Lung (tissue), 12 donors: ENCODE measurements around the gene PTX4. TPM values are rescaled to one million over a fixed set of nuclear protein-coding genes. Genes with fewer than 3 reads are reported as not detected.
A peak's percentile ranks its signal among the peaks of the same experiment; 100 is the strongest.

Source experiments
- ATAC-seq: fragments of 200-7000 bp; cut with Tn5 transposase; one replicate; pipeline ENCODE4 v1.9.1; 2020; ENCODE audit warnings: moderate number of reproducible peaks; ENCODE audit not compliant: insufficient read depth, low FRiP score
- DNase-seq, 3 donors: peaks; one replicate each; pipeline ENCODE4 v3.0.0-alpha.2; 2013 to 2017
- H3K27ac ChIP-seq, 2 donors: one replicate each; pipeline ENCODE4 v1.5.1; 2013; ENCODE audit warnings: mild to moderate bottlenecking in 2 of 2, moderate library complexity in 2 of 2, control low read depth in 1 of 2, inconsistent platforms in 1 of 2, low read depth in 1 of 2, low read length in 1 of 2
- H3K27me3 ChIP-seq, 3 donors: one replicate each; pipeline ENCODE4 v1.5.1; 2013; ENCODE audit warnings: low read length in 2 of 3; ENCODE audit not compliant: control insufficient read depth in 3 of 3, insufficient read depth in 3 of 3
- H3K36me3 ChIP-seq, 4 donors: one replicate each; pipeline ENCODE4 v1.5.1; 2013; ENCODE audit warnings: low read length in 4 of 4, mild to moderate bottlenecking in 1 of 4, moderate library complexity in 1 of 4; ENCODE audit not compliant: control insufficient read depth in 4 of 4, insufficient read depth in 4 of 4
- H3K4me1 ChIP-seq, 5 donors: one replicate each; pipeline ENCODE4 v1.5.1; 2013; ENCODE audit warnings: low read length in 5 of 5, mild to moderate bottlenecking in 2 of 5, moderate library complexity in 1 of 5; ENCODE audit not compliant: control insufficient read depth in 5 of 5, insufficient read depth in 5 of 5
- H3K4me3 ChIP-seq: one replicate; pipeline ENCODE4 v1.5.1; 2013; ENCODE audit warnings: mild to moderate bottlenecking, control low read depth, moderate library complexity
- H3K9ac ChIP-seq, 2 donors: one replicate each; pipeline ENCODE4 v1.5.1; 2013; ENCODE audit warnings: low read length in 2 of 2, control low read depth in 1 of 2; ENCODE audit not compliant: insufficient read depth in 1 of 2
- H3K9me3 ChIP-seq, 4 donors: one replicate each; pipeline ENCODE4 v1.5.1; 2013; ENCODE audit warnings: low read length in 3 of 4, mild to moderate bottlenecking in 1 of 4, moderate library complexity in 1 of 4; ENCODE audit not compliant: control insufficient read depth in 4 of 4, insufficient read depth in 3 of 4
- WGBS, 2 donors: extraction: QIAGEN DNeasy Blood & Tissue Kit; methylation state at CpG; one replicate each; pipeline ENCODE4 v1.1.7; 2013; 5-methylcytosine and 5-hydroxymethylcytosine counted together
- polyA plus RNA-seq, 2 donors: library from polyadenylated mRNA; stranded (reverse); fragments of 200-250 nt; gene quantifications; one replicate each; pipeline ENCODE4 v1.2.1, GENCODE V29; 2013
- total RNA-seq, 2 donors: library from RNA; depleted of rRNA in 1 of 2; stranded (reverse); fragments of >200 nt in 1 of 2; gene quantifications; one replicate each; pipeline ENCODE4 v1.2.1, GENCODE V29; 2014 to 2021
- TF ChIP-seq, protein P1 (sequence below): IDR thresholded peaks from 2 replicates; pipeline ENCODE4 v1.5.1; 2012; ENCODE audit warnings: mild to moderate bottlenecking; ENCODE audit errors: control extremely low read depth, extremely low read depth
- donor health status: control.
- donor health status: control.
- donor health status: Bipolar disorder and iron deficiency.
- donor health status: healthy.
- donor health status: DM: yes; HTN: yes; CAD: no.

PTX4 gene
- total and polyA plus RNA-seq, 4 donors: 0.02 to 0.31 (median 0.25) TPM; not detected in 1

DNA sequence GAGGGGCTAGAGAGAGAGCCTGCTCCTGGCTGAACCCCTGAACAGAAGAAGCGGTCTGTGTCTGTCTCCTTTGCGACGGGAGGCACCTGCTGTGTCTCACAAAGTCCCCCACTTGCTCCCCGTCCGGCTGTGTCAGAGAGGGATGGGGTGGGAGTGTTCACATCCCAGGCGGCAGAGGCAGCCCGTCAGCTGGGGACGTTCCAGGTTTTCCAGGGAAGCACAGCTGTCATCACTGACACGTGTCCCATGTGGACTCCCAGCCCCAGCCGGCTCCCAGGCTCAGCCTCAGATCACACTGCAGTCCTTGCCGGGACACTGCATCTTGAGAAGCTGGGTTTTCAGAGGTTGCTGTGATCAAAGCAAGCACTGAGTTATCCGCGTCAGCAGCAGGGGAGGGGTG is 6.0 kb upstream of the PTX4 start:
- no peak overlapping the region for H3K4me3 ChIP-seq
- WGBS, 2 donors: 80 to 83% methylated on average over 13 of the region's 13 CpGs
- ATAC-seq (no peak), DNase-seq (no peak)
- peaks cover 0 to 34% (median 19%) of the 10 kb centered on the region in 4 donors for H3K36me3 ChIP-seq
- H3K9ac ChIP-seq: no peak overlapping the region
- no peaks in the 10 kb centered on the region for H3K9me3 ChIP-seq
- no peaks in the 10 kb centered on the region for H3K27me3 ChIP-seq
- TF ChIP-seq, protein P1, sequence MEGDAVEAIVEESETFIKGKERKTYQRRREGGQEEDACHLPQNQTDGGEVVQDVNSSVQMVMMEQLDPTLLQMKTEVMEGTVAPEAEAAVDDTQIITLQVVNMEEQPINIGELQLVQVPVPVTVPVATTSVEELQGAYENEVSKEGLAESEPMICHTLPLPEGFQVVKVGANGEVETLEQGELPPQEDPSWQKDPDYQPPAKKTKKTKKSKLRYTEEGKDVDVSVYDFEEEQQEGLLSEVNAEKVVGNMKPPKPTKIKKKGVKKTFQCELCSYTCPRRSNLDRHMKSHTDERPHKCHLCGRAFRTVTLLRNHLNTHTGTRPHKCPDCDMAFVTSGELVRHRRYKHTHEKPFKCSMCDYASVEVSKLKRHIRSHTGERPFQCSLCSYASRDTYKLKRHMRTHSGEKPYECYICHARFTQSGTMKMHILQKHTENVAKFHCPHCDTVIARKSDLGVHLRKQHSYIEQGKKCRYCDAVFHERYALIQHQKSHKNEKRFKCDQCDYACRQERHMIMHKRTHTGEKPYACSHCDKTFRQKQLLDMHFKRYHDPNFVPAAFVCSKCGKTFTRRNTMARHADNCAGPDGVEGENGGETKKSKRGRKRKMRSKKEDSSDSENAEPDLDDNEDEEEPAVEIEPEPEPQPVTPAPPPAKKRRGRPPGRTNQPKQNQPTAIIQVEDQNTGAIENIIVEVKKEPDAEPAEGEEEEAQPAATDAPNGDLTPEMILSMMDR: no peak
- H3K4me1 ChIP-seq: peaks cover 0 to 18% (median 5%) of the 10 kb centered on the region in 5 donors
- no peak overlapping the region for H3K27ac ChIP-seq

DNA sequence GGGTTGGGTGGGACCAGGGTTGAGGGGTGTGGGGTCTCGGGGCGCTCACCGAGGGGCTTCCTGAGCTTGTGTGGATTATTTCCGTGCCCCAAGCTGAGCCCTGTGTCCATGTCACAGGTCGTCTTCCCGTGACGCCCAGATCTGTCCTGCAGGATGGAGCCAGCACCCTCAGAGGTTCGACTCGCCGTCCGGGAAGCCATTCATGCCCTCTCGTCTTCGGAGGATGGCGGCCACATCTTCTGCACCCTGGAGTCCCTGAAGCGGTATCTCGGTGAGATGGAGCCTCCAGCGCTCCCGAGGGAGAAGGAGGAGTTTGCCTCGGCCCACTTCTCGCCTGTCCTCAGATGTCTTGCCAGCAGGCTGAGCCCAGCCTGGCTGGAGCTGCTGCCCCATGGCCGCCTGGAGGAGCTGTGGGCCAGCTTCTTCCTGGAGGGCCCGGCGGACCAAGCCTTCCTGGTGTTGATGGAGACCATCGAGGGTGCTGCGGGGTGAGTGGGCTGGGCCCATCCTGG is 5.4 kb upstream of the PTX4 start:
- peak overlapping the region in 1 of 2 donors; percentile 63 for H3K9ac ChIP-seq
- DNase-seq: peak; percentile 50 to 73 (median 61)
- no peak for ATAC-seq
- no peaks in the 10 kb centered on the region for H3K27me3 ChIP-seq
- TF ChIP-seq, protein P1: peak; percentile 13
- WGBS, 2 donors: 34 to 49% methylated on average over 25 of the region's 25 CpGs
- peaks cover 0 to 18% (median 5%) of the 10 kb centered on the region in 5 donors for H3K4me1 ChIP-seq
- H3K36me3 ChIP-seq: peaks cover 0 to 30% (median 17%) of the 10 kb centered on the region in 4 donors
- H3K9me3 ChIP-seq: no peaks in the 10 kb centered on the region
- peak overlapping the region; percentile 78 for H3K4me3 ChIP-seq
- peak overlapping the region in 1 of 2 donors; percentile 96 for H3K27ac ChIP-seq

DNA sequence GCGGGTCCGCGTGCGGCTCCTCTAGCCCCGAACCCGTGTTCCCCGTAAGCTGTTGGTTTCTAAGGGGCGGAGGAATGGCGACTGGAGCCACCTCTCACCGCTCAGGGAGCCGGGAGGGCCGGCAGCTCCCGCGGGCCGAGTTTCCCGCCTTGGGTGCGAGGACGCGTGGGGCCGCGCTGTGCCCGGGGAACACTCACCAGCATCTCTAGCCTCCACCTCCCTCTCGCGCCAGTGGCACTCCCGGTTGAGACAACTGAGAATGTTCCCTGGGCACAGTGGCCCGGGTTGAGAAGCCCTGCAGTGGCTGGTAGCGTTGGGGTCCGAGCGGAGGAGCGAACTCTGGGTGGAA is 5.0 kb upstream of the PTX4 start:
- DNase-seq (no peak), ATAC-seq (no peak)
- H3K4me3 ChIP-seq: peak overlapping the region; percentile 78
- peak overlapping the region; percentile 30 to 96 for H3K27ac ChIP-seq
- H3K4me1 ChIP-seq: peaks cover 0 to 18% (median 5%) of the 10 kb centered on the region in 5 donors
- H3K9me3 ChIP-seq: no peaks in the 10 kb centered on the region
- TF ChIP-seq, protein P1: no peak
- H3K36me3 ChIP-seq: peaks cover 0 to 28% (median 16%) of the 10 kb centered on the region in 4 donors
- H3K27me3 ChIP-seq: no peaks in the 10 kb centered on the region
- 1% methylated on average over 26 to 30 of the region's 30 CpGs for WGBS, 2 donors
- peak overlapping the region in 1 of 2 donors; percentile 63 for H3K9ac ChIP-seq
